Breast epithelium (tissue), 3 donors: ENCODE measurements around the gene ATP13A3.
"Not testable (repeated sequence)": the region's sequence is repeated elsewhere in the genome, so short reads cannot be mapped to it uniquely, and the experiment has no call there.

Source experiments
- POLR2A ChIP-seq: fragments of 450-650 bp; IDR thresholded peaks from one replicate; pipeline ENCODE4 v1.6.1; 2016; ENCODE audit warnings: antibody characterized with exemption, mild to moderate bottlenecking, moderate library complexity
- POLR2AphosphoS5 ChIP-seq, 3 donors: sonication (generic); formaldehyde crosslinking; IDR thresholded peaks; one replicate each; pipeline ENCODE4 v1.6.1; 2017; ENCODE audit warnings: antibody characterized with exemption in 3 of 3
- TF ChIP-seq, protein P1 (sequence below), 3 donors: fragments of 450-650 bp; IDR thresholded peaks; one replicate each; pipeline ENCODE4 v1.5.1; 2016 to 2017; ENCODE audit warnings: antibody characterized with exemption in 3 of 3, mild to moderate bottlenecking in 3 of 3, moderate library complexity in 3 of 3

- TF ChIP-seq, protein P1, sequence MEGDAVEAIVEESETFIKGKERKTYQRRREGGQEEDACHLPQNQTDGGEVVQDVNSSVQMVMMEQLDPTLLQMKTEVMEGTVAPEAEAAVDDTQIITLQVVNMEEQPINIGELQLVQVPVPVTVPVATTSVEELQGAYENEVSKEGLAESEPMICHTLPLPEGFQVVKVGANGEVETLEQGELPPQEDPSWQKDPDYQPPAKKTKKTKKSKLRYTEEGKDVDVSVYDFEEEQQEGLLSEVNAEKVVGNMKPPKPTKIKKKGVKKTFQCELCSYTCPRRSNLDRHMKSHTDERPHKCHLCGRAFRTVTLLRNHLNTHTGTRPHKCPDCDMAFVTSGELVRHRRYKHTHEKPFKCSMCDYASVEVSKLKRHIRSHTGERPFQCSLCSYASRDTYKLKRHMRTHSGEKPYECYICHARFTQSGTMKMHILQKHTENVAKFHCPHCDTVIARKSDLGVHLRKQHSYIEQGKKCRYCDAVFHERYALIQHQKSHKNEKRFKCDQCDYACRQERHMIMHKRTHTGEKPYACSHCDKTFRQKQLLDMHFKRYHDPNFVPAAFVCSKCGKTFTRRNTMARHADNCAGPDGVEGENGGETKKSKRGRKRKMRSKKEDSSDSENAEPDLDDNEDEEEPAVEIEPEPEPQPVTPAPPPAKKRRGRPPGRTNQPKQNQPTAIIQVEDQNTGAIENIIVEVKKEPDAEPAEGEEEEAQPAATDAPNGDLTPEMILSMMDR (IDR thresholded peaks at IDR 0.05): not testable (repeated sequence)
- not testable (repeated sequence) for TF ChIP-seq POLR2A; POLR2AphosphoS5 (IDR thresholded peaks at IDR 0.05)
Measured at GRCh38 chr3:194535199-194535598, 48.4 kb upstream of the ATP13A3 start.
